NCI-H187 (cell line): ENCODE results near the gene LONP1.
"Not testable (repeated sequence)": the region's sequence is repeated elsewhere in the genome, so short reads cannot be mapped to it uniquely, and the experiment has no call there.

Experiments
- DNase-seq, 2 experiments: peaks; one replicate each; lab custom pipeline; 2025; lab: John Stamatoyannopoulos, UW

Gene LONP1, protein sequence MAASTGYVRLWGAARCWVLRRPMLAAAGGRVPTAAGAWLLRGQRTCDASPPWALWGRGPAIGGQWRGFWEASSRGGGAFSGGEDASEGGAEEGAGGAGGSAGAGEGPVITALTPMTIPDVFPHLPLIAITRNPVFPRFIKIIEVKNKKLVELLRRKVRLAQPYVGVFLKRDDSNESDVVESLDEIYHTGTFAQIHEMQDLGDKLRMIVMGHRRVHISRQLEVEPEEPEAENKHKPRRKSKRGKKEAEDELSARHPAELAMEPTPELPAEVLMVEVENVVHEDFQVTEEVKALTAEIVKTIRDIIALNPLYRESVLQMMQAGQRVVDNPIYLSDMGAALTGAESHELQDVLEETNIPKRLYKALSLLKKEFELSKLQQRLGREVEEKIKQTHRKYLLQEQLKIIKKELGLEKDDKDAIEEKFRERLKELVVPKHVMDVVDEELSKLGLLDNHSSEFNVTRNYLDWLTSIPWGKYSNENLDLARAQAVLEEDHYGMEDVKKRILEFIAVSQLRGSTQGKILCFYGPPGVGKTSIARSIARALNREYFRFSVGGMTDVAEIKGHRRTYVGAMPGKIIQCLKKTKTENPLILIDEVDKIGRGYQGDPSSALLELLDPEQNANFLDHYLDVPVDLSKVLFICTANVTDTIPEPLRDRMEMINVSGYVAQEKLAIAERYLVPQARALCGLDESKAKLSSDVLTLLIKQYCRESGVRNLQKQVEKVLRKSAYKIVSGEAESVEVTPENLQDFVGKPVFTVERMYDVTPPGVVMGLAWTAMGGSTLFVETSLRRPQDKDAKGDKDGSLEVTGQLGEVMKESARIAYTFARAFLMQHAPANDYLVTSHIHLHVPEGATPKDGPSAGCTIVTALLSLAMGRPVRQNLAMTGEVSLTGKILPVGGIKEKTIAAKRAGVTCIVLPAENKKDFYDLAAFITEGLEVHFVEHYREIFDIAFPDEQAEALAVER

DNA sequence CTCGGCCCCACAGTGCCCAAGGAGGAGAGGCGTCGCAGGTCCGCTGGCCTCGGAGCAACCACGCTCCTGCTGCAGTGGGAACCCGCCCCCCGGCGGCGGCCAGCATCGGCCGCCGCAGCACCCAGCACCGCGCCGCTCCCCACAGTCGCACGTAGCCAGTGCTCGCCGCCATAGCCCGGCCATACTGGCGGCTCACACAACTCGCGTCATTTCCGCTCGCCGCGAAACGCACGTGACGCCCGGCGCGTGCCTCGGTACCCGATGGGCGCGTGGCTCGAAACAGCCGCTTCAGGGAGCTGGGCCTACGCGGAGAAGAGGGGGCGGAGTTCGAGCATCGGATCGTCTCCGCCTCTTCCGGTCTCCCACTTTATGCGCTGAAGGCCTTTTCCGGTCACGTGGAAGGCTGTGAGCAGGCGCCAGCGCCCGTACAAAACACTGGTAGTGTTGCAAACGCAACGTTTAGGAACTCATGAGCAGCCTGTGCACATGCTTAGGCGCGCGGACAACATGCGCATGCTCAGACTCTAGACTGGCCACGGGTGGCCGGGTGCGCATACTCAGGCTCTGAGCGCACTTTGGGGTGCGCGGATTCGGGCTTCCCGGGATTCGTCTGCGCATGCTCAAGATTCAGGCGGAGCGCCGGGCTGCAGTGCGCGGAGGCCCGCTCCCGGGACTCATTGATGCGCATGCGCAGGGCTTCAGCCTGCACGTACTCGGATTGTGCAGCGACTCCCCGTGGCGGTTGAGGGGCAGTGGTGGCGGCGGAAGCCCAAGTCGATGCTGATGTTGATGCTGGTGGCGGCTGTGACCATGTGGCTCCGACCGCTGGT lies at the start of gene LONP1, which contains the start of gene CATSPERD:
TSS of gene LONP1 (minus strand) at position 186 of the 830 bp plus-strand sequence. CDS start at position 172, 14 bp downstream.
TSS of gene CATSPERD (plus strand) at position 677 of the 830 bp plus-strand sequence. CDS start at position 778, 101 bp downstream.
- DNase-seq, result peak; percentile 85 to 89

- no peak for DNase-seq
These were observed 48.0 kb upstream of the LONP1 start for GRCh38 chr19:5767949-5768348.

- no peak for DNase-seq
These were observed 45.3 kb upstream of the LONP1 start for GRCh38 chr19:5765220-5765619.

DNA sequence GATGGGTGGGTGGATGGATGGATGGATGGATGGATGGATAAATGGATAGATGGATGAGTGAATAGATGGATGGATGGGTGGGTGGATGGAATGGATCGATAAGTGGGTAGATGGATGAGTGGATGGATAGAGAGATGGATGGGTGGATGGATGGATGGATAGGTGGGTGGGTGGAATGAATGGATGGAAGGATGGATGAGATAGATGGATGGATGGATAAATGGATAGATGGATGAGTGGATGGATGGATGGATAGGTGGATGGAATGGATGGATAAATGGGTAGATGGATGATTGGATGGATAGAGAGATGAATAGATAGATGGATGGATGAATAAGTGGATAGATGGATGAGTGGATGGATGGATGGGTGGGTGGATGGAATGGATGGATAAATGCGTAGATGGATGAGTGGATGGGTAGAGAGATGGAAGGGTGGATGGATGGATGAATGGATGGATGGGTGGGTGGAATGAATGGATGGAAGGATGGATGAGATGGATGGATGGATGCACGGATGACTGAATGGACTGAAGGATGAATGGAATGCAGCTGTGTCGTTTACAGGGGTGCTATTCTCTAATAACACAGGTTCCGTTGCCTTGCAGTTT lies 42.8 kb upstream of the LONP1 start:
- no peak for DNase-seq

DNA sequence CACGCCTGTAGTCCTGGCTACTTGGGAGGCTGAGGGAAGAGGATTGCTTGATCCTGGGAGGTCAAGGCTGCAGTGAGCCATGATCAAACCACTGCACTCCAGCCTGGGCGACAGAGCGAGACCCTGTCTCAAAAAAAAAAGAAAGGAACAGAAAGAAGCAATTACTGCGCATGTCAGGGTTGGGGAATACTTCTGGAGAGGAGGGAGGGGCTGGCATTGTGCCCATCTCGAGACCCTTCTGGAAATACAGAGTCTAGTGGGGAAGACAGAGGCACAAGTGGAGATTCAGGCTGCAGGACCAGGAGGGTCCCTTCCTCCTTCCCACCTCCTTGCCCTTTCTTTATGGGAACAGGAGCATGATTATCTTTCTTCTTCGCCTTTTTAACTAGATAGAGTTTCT lies 33.8 kb upstream of the LONP1 start:
- no peak for DNase-seq

DNA sequence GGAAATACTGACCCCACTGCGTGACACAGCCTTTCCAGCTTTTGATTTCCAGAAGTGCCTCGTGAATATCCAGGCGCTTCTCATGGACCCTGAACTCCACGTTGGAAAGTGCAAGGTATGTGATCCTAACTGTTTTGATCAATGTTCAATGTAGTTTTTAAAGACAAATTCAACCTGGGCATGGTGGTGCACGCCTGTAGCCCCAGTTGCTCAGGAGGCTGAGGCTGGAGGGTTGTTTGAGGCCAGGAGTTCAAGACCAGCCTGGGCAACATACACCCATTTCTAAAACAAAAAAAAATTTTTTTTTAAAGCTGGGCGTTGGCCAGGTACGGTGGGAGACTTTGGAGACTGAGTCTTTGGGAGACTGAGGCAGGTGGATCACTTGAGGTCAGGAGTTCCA lies 31.8 kb upstream of the LONP1 start:
- no peak for DNase-seq

GRCh38 chr19:5749505-5749904 lies 29.6 kb upstream of the LONP1 start:
- no peak for DNase-seq

GRCh38 chr19:5748920-5749319 lies 29.0 kb upstream of the LONP1 start:
- DNase-seq, result not testable (repeated sequence)

- DNase-seq, result not testable (repeated sequence)
These were observed 25.1 kb upstream of the LONP1 start for GRCh38 chr19:5744999-5745398.

GRCh38 chr19:5743630-5744029 lies 23.7 kb upstream of the LONP1 start:
- no peak for DNase-seq

- DNase-seq, result no peak
These were observed 22.1 kb upstream of the LONP1 start for GRCh38 chr19:5742051-5742450.

DNA sequence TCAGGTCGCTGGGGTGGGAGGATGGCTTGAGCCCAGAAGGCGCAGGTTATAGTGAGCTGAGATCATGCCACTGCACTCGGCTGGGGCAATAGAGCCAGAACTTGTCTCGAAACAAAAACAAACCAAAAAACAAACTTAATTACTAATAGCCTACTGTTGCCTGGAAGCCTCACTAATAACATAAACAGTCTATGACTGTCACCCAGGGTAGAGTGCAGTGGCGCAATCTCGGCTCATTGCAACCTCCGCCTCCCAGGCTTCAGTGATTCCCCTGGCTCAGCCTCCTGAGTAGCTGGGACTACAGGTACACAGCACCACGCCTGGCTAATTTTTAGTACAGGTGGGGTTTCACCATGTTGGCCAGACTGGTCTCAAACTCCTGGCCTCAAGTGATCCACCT lies 18.5 kb upstream of the LONP1 start:
- DNase-seq, result no peak

GRCh38 chr19:5733172-5733571 lies 13.2 kb upstream of the LONP1 start:
- DNase-seq, result not testable (repeated sequence)

DNA sequence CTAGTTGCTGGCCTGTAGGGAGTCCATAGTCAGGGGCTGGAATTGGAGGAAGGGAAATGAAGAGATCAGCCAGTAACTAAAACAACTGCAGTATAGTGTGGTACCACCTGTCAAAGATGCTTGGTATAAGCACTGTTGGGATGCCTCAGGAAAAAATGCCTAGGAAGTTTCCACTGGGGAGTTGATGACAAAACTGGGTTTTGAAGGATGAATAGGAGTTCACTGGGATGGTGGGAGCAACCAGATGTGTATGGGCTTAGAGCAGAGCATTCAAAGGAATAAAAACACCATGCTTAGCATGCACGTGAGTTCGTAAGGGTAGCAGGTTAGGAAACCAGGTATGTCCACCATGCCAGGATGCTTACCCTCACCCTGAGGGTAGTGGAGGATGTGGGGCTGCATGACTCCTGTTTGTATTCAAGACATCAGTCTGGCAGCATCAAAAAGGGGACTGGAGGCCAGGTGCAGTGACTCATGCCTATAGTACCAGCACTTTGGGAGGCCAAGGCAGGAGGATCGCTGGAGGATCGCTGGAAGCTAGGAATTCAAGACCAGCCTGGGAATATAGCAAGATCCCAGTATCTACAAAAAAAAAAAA lies 7.6 kb upstream of the LONP1 start:
- no peak for DNase-seq

DNA sequence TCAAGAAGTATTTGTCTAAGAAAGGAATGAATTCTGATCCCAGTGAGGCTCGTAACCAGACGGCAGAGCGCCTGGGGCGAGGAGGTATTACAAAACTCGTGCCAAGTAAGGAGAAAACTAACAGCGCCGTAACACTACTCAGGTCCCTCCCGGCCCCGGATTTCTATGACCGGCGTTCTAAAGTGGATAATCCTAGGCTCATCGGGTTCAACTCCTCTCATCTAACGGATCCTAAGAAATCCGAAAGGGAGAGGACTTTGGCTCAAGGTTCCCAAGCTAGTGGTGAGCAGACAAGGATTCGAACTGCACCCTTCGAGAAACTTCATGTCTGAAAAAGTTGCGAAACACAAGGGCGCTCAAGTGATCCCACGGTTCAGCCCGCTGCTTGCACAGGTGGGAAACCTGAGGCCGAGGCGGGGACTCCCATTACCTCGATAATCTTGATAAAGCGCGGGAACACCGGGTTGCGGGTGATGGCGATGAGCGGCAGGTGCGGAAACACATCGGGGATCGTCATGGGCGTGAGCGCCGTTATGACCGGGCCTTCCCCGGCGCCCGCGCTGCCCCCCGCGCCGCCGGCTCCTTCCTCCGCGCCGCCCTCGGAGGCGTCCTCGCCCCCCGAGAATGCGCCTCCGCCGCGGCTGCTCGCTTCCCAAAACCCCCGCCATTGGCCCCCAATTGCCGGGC lies 529 bp downstream of the LONP1 start:
- no peak for DNase-seq

- no peak for DNase-seq
These were observed 1.2 kb downstream of the LONP1 start for GRCh38 chr19:5718579-5719273.

GRCh38 chr19:5718037-5718578 lies 1.8 kb downstream of the LONP1 start:
- no peak for DNase-seq

- DNase-seq, result no peak
These were observed 2.6 kb downstream of the LONP1 start for GRCh38 chr19:5717215-5717935.

DNA sequence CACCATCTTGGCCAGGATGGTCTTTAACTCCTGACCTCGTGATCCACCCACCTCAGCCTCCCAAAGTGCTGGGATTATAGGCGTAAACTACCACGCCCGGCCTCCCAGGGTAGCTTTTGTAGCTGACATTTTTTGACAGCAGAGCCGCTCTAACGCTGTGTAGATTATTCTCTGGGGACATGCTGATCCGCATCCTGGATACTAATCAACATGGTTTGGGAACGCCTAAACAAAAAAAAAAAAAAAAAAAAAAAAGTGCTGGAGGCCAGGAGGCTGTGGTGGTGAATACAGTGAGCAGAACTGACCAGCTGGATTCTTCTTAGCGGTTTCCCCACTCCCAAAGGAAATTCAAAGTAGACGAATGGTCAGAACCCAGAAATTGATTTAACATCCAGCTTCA lies 5.1 kb downstream of the LONP1 start:
- DNase-seq, result no peak
